WTC11 (cell line): Measurements from ENCODE around the gene ARHGAP6. TPM values are rescaled to one million over a fixed set of nuclear protein-coding genes. Genes with fewer than 3 reads are reported as not detected.

Experiments
- ATAC-seq: fragments of 200-7000 bp; cut with Tn5 transposase; 2 replicates; pipeline ENCODE4 v1.10.0; 2021; ENCODE audit warnings: mild to moderate bottlenecking, moderate library complexity
- CTCF ChIA-PET: fragments of 300-600 bp; sonication (Branson Sonifier 250); formaldehyde crosslinking; loops from one replicate; lab custom pipeline; 2021; ENCODE audit warnings: antibody characterized with exemption; lab: Charles Lee
- POLR2A ChIA-PET: fragments of 350-600 bp; sonication (Branson Sonifier 250); formaldehyde crosslinking; loops from one replicate; lab custom pipeline; 2021; ENCODE audit warnings: antibody characterized with exemption; lab: Charles Lee
- DNase-seq: peaks from one replicate; pipeline ENCODE4 v3.0.0; 2021; ENCODE audit warnings: low spot score
- H3K27ac Mint-ChIP-seq: 2 replicates; pipeline ENCODE4 v1.8.0; 2021; ENCODE audit warnings: mixed read lengths
- H3K27me3 Mint-ChIP-seq: 2 replicates; pipeline ENCODE4 v1.8.0; 2021; ENCODE audit warnings: low read depth, mild to moderate bottlenecking, moderate library complexity, mixed read lengths
- H3K36me3 Mint-ChIP-seq: 2 replicates; pipeline ENCODE4 v1.8.0; 2021; ENCODE audit warnings: mixed read lengths
- H3K4me1 Mint-ChIP-seq: 2 replicates; pipeline ENCODE4 v1.8.0; 2022; ENCODE audit warnings: mixed read lengths
- H3K4me3 Mint-ChIP-seq: 2 replicates; pipeline ENCODE4 v1.8.0; 2021; ENCODE audit warnings: mild to moderate bottlenecking, moderate library complexity, mixed read lengths
- H3K9me3 Mint-ChIP-seq: 2 replicates; pipeline ENCODE4 v1.8.0; 2021; ENCODE audit warnings: mixed read lengths
- AR ChIP-seq: fragments of 250-450 bp; sonication (Bioruptor Pico); IDR thresholded peaks from 2 replicates; pipeline ENCODE4 v1.9.0; 2021; ENCODE audit warnings: mild to moderate bottlenecking
- ARID4B ChIP-seq: sonication (generic); formaldehyde crosslinking; IDR thresholded peaks from 2 replicates; pipeline ENCODE4 v1.8.0; 2023; ENCODE audit warnings: missing genetic modification reagents, mild to moderate bottlenecking, borderline replicate concordance
- ATF6 ChIP-seq: sonication (generic); formaldehyde crosslinking; IDR thresholded peaks from 2 replicates; pipeline ENCODE4 v1.8.1; 2023; ENCODE audit warnings: mild to moderate bottlenecking, missing genetic modification reagents
- ETV6 ChIP-seq: sonication (generic); formaldehyde crosslinking; IDR thresholded peaks from 2 replicates; pipeline ENCODE4 v1.8.1; 2022; ENCODE audit warnings: mild to moderate bottlenecking, missing genetic modification reagents
- FOXJ3 ChIP-seq: sonication (generic); formaldehyde crosslinking; IDR thresholded peaks from 2 replicates; pipeline ENCODE4 v1.9.0; 2021; ENCODE audit warnings: missing genetic modification reagents, mild to moderate bottlenecking, borderline replicate concordance
- GRHL2 ChIP-seq: fragments of 250-450 bp; sonication (Bioruptor Pico); IDR thresholded peaks from 2 replicates; pipeline ENCODE4 v1.8.0; 2022; ENCODE audit warnings: mild to moderate bottlenecking, moderate library complexity; ENCODE audit not compliant: insufficient replicate concordance, severe bottlenecking
- HMGXB4 ChIP-seq: sonication (generic); formaldehyde crosslinking; IDR thresholded peaks from 2 replicates; pipeline ENCODE4 v1.8.1; 2023; ENCODE audit warnings: mild to moderate bottlenecking, moderate library complexity, missing genetic modification reagents
- MXD4 ChIP-seq: fragments of 250-450 bp; sonication (Bioruptor Pico); IDR thresholded peaks from 2 replicates; pipeline ENCODE4 v1.8.0; 2021; ENCODE audit warnings: mild to moderate bottlenecking, moderate library complexity, borderline replicate concordance
- NFYB ChIP-seq: sonication (generic); formaldehyde crosslinking; conservative IDR thresholded peaks from 2 replicates; pipeline ENCODE4 v1.8.0; 2022; ENCODE audit warnings: low read depth, missing genetic modification reagents
- NR1H2 ChIP-seq: sonication (generic); formaldehyde crosslinking; IDR thresholded peaks from 2 replicates; pipeline ENCODE4 v1.9.0; 2021; ENCODE audit warnings: mild to moderate bottlenecking, moderate library complexity, missing genetic modification reagents
- NR2C2 ChIP-seq: sonication (generic); formaldehyde crosslinking; IDR thresholded peaks from 2 replicates; pipeline ENCODE4 v1.8.0; 2022; ENCODE audit warnings: mild to moderate bottlenecking, missing genetic modification reagents
- NR3C1 ChIP-seq: sonication (generic); formaldehyde crosslinking; conservative IDR thresholded peaks from 2 replicates; pipeline ENCODE4 v1.8.1; 2023; ENCODE audit warnings: low read depth, mild to moderate bottlenecking, missing genetic modification reagents
- PREB ChIP-seq: sonication (generic); formaldehyde crosslinking; IDR thresholded peaks from 2 replicates; pipeline ENCODE4 v1.8.1; 2022; ENCODE audit warnings: mild to moderate bottlenecking, missing genetic modification reagents, moderate library complexity, borderline replicate concordance
- TCF7 ChIP-seq: sonication (generic); formaldehyde crosslinking; IDR thresholded peaks from 2 replicates; pipeline ENCODE4 v1.8.0; 2022; ENCODE audit warnings: mild to moderate bottlenecking, low read depth, missing genetic modification reagents, moderate library complexity
- TP53 ChIP-seq: sonication (generic); formaldehyde crosslinking; IDR thresholded peaks from 2 replicates; pipeline ENCODE4 v1.8.1; 2023; ENCODE audit warnings: mild to moderate bottlenecking, missing genetic modification reagents
- ZBTB43 ChIP-seq: sonication (generic); formaldehyde crosslinking; IDR thresholded peaks from 2 replicates; pipeline ENCODE4 v1.8.1; 2023; ENCODE audit warnings: mild to moderate bottlenecking, missing genetic modification reagents
- ZNF121 ChIP-seq: sonication (generic); formaldehyde crosslinking; IDR thresholded peaks from 2 replicates; pipeline ENCODE4 v1.8.0; 2023; ENCODE audit warnings: missing genetic modification reagents
- ZNF232 ChIP-seq: sonication (generic); formaldehyde crosslinking; IDR thresholded peaks from 2 replicates; pipeline ENCODE4 v1.8.0; 2022; ENCODE audit warnings: mild to moderate bottlenecking, missing genetic modification reagents
- total RNA-seq: library from RNA; stranded (reverse); gene quantifications from 3 replicates; pipeline ENCODE4 v1.2.3, GENCODE V29; 2021

Gene ARHGAP6
- total RNA-seq, 1 experiment from 2014 or later: 1.0 TPM

- DNase-seq (no peak), ATAC-seq (no peak)
- TF ChIP-seq HMGXB4 (CRISPR knock-in tag): no peak
- TF ChIP-seq TP53 (CRISPR knock-in tag): no peak
- TF ChIP-seq ZNF232 (CRISPR knock-in tag): no peak
- TF ChIP-seq GRHL2: no peak
- no peak for TF ChIP-seq ETV6 (CRISPR knock-in tag)
- no peak for TF ChIP-seq PREB
- no peak for TF ChIP-seq MXD4 (CRISPR knock-in tag)
- no peak for TF ChIP-seq ZNF121 (CRISPR knock-in tag)
- TF ChIP-seq ARID4B: no peak
- TF ChIP-seq NR1H2 (CRISPR knock-in tag): no peak
- TF ChIP-seq AR (CRISPR knock-in tag): no peak
- no peak for TF ChIP-seq NR2C2 (CRISPR knock-in tag)
- no peak overlapping the region for H3K27ac Mint-ChIP-seq
- ChIA-PET POLR2A (no interaction called here), CTCF (no interaction called here)
- H3K9me3 Mint-ChIP-seq: no peaks in the 10 kb centered on the region
- peaks cover 85% of the 10 kb centered on the region for H3K27me3 Mint-ChIP-seq
- H3K4me3 Mint-ChIP-seq: no peak overlapping the region
- no peaks in the 10 kb centered on the region for H3K4me1 Mint-ChIP-seq
- no peaks in the 10 kb centered on the region for H3K36me3 Mint-ChIP-seq
These were observed 114.6 kb downstream of the ARHGAP6 start for GRCh38 chrX:11551151-11551550.

- Mint-ChIP-seq H3K27ac (no peak overlapping the region), H3K9me3 (no peaks in the 10 kb centered on the region), H3K36me3 (no peaks in the 10 kb centered on the region), H3K4me3 (no peak overlapping the region), H3K4me1 (no peaks in the 10 kb centered on the region), H3K27me3 (peaks cover 78% of the 10 kb centered on the region)
- ChIA-PET CTCF (no interaction called here), POLR2A (no interaction called here)
- ATAC-seq (no peak), DNase-seq (no peak)
- no peak for TF ChIP-seq ZBTB43 (CRISPR knock-in tag)
- TF ChIP-seq ATF6: no peak
- TF ChIP-seq TP53 (CRISPR knock-in tag): no peak
- TF ChIP-seq NFYB (CRISPR knock-in tag): no peak
- no peak for TF ChIP-seq AR (CRISPR knock-in tag)
- TF ChIP-seq TCF7 (CRISPR knock-in tag): no peak
- no peak for TF ChIP-seq FOXJ3
- TF ChIP-seq NR3C1 (CRISPR knock-in tag): no peak
These were observed 118.8 kb downstream of the ARHGAP6 start for GRCh38 chrX:11546917-11547316.
